Stimulated activated CD4-positive, alpha-beta T cell treated with anti-CD3 and anti-CD28 coated beads, TNF-alpha, amount 100 ng/mL, for 1 hour (primary cell): Measurements from ENCODE around the gene ROBO1.
"Not testable (repeated sequence)": the region's sequence is repeated elsewhere in the genome, so short reads cannot be mapped to it uniquely, and the experiment has no call there.

ENCODE experiments used
- DNase-seq, 3 donors: peaks; one replicate each; pipeline ENCODE4 v3.0.0-alpha.2; 2020; ENCODE audit warnings: low read depth in 3 of 3, low spot score in 1 of 3

Gene ROBO1

DNA sequence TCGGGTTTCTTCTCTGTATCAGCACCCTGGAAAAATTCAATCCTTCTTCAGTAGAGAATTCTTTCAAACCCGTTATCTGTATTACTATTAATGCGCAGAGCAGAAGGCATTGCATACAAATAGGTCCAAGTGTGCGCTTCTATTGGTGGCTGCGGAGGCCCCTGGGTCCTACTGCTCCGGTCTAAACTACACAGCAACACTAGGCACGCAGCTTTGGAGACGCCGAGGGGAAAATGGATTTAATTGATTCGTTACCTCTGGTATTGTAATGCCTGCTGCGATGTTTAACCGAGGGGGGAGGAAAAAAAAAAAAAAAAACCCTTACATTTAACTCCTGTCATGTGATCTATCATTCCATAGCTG is at the start of gene ROBO1:
ROBO1 (minus strand) TSS at position 94 of the 363 bp plus-strand sequence.
- no peak for DNase-seq

DNA sequence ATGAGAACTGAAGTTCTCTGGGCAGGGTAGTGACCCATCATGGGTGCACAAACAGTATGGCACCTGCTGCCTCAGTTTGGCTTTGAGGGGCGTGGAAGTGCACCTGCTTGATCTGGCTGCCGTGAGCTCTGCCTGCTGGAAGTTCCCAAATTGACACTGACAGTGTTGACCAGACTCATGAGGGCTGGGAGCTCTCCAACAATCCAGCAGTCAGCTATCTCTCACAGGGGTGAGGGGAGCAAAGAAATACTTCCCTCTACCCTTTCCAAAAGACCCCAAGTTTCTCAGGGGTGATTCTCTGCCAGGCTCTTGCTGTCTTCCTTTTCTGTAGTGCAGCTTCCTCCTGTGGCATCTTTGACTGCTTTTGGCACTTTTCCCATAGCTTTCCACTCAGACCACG is 49.4 kb upstream of the ROBO1 start:
- DNase-seq: no peak

GRCh38 chr3:79815478-79815877 is 47.7 kb upstream of the ROBO1 start:
- DNase-seq: no peak

GRCh38 chr3:79810581-79810980 is 42.8 kb upstream of the ROBO1 start:
- no peak for DNase-seq

DNA sequence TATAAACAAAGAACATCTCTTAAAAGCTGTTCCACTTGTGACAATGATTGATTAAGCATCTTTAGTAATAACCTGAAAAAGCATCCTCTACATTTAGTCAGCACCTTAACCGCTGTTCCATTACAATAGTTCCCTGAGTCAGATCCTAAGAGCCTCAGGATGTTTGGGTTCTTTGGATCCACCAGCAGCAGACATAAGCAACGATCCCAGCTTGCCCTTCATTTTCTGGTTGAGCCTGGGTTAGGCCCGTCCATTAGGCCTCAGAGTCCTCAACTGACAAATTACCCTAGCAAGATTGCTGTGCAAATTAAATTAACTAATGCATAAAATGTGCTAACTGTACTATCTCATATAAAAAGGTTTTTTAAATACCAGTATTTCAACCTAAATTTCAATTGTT is 42.3 kb upstream of the ROBO1 start:
- no peak for DNase-seq

GRCh38 chr3:79809106-79809505 is 41.3 kb upstream of the ROBO1 start:
- DNase-seq: no peak

GRCh38 chr3:79808515-79808914 is 40.7 kb upstream of the ROBO1 start:
- no peak for DNase-seq

DNA sequence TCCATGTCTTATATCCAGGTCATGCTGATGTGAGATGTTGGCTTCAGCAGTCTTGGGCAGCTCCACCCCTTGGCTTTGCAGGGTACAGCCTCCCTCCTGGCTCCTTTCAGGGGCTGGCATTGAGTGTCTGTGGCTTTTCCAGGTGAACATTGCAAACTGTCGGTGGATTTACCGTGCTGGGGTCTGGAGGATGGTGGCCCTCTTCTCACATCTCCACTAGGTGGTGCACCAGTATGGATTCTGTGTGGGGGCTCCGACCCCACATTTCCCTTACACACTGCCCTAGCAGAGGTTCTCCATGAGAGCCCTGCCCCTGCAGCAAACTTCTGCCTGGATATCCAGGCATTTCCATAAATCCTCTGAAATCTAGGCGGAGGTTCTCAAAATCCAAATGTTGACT is 22.4 kb upstream of the ROBO1 start:
- not testable (repeated sequence) for DNase-seq

DNA sequence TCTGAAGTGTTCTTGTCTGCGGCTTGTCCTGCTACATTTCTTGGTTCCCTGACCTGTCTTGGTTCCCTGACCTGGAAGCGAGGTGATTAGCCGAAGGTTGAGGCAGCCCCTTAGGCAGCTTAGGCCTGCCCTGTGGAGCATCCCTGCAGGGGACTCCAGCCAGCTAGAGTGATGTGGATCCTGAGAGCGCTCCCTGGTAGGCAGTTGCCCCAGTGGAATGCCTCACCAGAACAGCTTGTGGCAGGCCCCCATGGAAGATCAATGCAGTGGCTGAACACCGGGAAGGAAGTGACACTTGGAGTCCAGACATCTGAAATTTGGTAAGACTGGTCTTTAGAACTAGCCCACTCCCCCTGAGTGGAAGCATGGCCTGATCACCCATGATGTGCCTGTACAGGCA is 5.5 kb upstream of the ROBO1 start:
- no peak for DNase-seq

DNA sequence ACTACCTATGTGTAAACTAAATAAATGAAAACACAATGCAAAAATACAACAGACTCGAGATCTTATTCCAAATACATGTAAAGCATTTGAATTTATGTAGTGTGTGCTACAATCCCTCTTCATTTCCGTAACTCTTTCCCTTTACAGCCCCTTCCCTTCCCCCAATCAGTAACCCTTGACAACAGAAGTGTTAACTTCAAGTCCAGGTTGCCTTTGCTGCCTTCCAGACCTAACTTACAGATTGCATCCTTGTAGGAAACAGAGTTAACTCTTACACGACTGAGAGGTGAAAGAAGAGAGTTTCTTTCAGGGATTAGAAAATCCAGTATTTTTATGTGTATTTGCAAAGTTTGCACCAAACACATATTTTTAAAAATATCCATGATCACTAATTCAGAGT is 1.4 kb upstream of the ROBO1 start:
- no peak for DNase-seq

DNA sequence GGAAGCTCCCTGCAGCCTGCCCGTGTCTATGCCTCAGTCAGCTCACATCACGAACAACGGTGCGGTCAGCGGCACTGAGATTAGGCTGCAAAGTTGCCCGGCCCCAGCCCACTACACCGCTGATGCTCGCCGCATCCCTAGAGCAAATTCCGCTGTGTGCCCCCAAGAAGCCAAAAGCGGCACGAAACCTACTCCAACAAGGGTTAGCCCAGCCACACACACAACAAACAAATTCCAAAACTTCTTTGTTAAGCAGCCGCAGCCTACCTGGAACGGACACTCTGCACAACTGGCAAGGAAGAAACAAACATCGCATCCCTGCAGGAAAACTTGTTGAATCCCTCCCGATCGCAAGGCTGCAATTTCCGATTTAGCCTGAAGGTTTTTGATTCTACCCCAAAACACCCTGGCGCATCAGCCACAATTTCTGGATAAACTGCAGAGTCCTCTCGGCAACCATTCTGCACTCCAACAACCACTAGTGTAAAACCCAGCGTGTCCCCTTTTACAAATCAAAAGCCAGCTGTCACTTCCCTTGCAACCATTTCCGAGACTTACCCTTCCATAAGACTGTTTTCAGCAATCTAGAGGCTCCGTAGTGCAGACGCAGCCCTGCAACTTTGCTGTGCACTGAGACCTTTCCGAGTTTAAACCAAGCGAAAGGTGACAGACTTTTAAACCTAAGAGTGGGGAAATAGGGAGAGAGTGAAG is 449 bp downstream of the ROBO1 start:
- DNase-seq: no peak

DNA sequence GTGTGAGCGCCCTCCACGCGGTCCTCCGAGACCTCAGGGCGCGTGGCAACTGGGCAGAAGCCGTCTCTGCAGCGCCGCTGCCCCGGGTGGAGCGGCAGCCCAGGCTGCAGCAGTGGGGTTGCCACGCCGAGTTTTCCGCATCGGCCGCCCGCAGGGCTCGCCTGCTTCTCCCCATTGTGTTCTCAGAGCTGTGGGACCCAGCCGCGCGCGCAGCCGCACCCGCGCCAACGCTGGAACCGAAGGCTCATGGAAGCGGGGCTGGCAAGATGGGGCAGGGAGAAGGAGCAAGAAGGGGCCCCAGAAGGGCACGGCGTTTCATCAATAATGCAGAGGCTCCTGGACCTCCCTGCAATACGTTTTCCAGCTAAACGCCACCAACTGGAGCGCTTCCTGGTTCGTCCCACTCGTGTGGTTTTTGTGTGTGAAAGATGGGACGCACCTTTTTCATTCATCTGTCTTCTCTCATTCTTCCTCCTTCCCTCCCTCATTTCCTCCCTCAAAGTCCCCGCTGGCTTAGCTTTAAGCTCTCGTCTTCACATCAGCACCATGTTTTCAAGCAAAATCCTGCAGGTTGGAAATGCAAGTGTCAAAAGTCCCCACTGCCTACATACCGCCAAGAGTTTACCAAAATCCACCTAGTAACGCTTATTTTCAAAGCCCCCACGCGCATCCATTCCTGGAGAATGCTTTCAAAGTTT is 1.2 kb downstream of the ROBO1 start:
- no peak for DNase-seq

- DNase-seq: no peak
Measured at GRCh38 chr3:79765911-79766310, 1.9 kb downstream of the ROBO1 start.

GRCh38 chr3:79761441-79761840 is 6.4 kb downstream of the ROBO1 start:
- DNase-seq: no peak

DNA sequence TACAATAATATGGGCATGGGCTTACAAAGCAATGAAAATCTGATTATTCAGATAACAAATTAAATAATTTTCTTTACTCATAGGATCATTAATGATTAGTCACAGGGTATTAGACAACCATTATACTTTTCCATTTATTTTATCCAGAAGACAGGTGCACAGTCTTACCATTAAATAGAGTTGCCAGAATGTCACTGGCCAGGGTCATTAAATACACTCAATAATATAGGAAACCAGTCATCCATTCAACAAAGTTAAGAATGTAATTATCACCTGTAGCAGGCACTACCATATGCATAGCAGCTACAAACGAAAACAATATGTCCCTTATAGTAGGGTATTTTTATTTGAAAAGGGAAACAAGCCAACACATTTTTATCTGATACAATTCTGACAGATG is 16.1 kb downstream of the ROBO1 start:
- DNase-seq: no peak

DNA sequence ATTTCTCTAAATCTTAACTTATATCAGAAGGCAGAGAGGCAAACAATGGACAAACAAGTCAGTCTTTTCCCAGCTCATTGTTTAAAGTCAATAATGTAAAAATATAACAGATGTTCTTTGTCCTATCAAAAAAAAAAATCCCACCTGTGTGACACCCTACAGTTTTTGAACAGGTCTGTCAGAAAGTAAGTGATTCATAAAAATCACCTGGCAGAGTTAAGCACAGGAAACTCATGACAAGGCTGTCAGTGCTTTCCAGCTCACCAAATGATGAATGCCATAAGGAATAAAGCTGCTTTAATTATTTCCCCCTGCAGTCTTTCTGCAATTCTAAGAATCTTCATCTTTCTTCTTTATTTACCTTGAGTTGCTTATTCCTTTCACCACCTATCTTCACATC is 30.3 kb downstream of the ROBO1 start:
- no peak for DNase-seq

GRCh38 chr3:79729096-79729495 is 38.7 kb downstream of the ROBO1 start:
- no peak for DNase-seq

- no peak for DNase-seq
Measured at GRCh38 chr3:79726786-79727185, 41.0 kb downstream of the ROBO1 start.

- no peak for DNase-seq
Measured at GRCh38 chr3:79724206-79724605, 43.6 kb downstream of the ROBO1 start.

- DNase-seq: no peak
Measured at GRCh38 chr3:79690072-79690471, 77.7 kb downstream of the ROBO1 start.

GRCh38 chr3:79685108-79685507 is 82.7 kb downstream of the ROBO1 start:
- no peak for DNase-seq

GRCh38 chr3:79684041-79684440 is 83.8 kb downstream of the ROBO1 start:
- DNase-seq: no peak

DNA sequence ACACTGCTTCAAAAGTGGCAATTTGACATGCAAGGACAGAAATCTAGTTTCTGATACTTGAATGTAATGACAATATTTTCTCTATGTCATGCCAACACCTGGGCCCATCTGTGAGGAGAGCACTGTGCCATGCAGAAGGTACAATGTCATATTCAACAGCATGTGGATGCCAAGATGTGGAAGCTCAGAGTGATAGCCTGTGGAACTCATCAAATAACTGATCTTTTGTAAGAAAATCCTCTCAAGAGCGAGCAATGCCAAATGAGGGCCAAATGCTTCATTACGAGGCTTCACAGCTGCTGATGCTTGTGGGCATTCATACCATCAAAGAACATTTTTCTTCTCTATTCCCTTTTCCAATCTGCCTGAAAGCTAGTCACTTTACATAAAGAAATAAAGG is 95.1 kb downstream of the ROBO1 start:
- no peak for DNase-seq
